RWPE2 (cell line): Measurements from ENCODE around the gene NSMCE1.

Experiments used
- ATAC-seq: fragments of 200-7000 bp; cut with Tn5 transposase; 3 replicates; pipeline ENCODE4 v1.9.1; 2021; ENCODE audit warnings: low read depth
- DNase-seq: peaks from one replicate; pipeline ENCODE4 v3.0.0-alpha.2; 2020; ENCODE audit warnings: low spot score
- H3K27ac ChIP-seq: fragments of 450-650 bp; 2 replicates; pipeline ENCODE4 v1.5.1; 2017; ENCODE audit warnings: mild to moderate bottlenecking; ENCODE audit not compliant: poor library complexity, severe bottlenecking
- H3K27me3 ChIP-seq: fragments of 250-450 bp; sonication (Bioruptor Pico); 2 replicates; pipeline ENCODE4 v1.5.1; 2021; ENCODE audit warnings: mild to moderate bottlenecking, moderate library complexity; ENCODE audit not compliant: insufficient read depth, poor library complexity, severe bottlenecking
- H3K36me3 ChIP-seq: fragments of 250-450 bp; sonication (Bioruptor Pico); 2 replicates; pipeline ENCODE4 v1.5.1; 2020; ENCODE audit warnings: low read depth, mild to moderate bottlenecking, moderate library complexity
- H3K4me1 ChIP-seq: fragments of 250-450 bp; sonication (Bioruptor Pico); 2 replicates; pipeline ENCODE4 v1.5.1; 2021; ENCODE audit warnings: mild to moderate bottlenecking, moderate library complexity; ENCODE audit not compliant: insufficient read depth, poor library complexity, severe bottlenecking
- H3K4me3 ChIP-seq: fragments of 250-450 bp; sonication (Bioruptor Pico); 2 replicates; pipeline ENCODE4 v1.5.1; 2021; ENCODE audit warnings: mild to moderate bottlenecking, moderate library complexity; ENCODE audit not compliant: severe bottlenecking
- H3K9me3 ChIP-seq: fragments of 250-450 bp; sonication (Bioruptor Pico); 2 replicates; pipeline ENCODE4 v1.5.1; 2021; ENCODE audit warnings: mild to moderate bottlenecking, moderate library complexity; ENCODE audit not compliant: severe bottlenecking
- CTCF ChIP-seq: fragments of 450-650 bp; IDR thresholded peaks from one replicate; pipeline ENCODE4 v1.5.1; 2017; ENCODE audit warnings: mild to moderate bottlenecking, moderate library complexity; ENCODE audit not compliant: poor library complexity, severe bottlenecking

The NSMCE1 gene

GRCh38 chr16:27315333-27316037, 46.9 kb upstream of the NSMCE1 start:
- no peaks in the 10 kb centered on the region for H3K9me3 ChIP-seq
- H3K36me3 ChIP-seq: peaks cover 29% of the 10 kb centered on the region
- peak overlapping the region; percentile 92 for H3K27ac ChIP-seq
- TF ChIP-seq CTCF: no peak
- peaks cover 46% of the 10 kb centered on the region for H3K4me1 ChIP-seq
- DNase-seq: peak; percentile 85
- peak; percentile 58 for ATAC-seq
- H3K27me3 ChIP-seq: no peaks in the 10 kb centered on the region
- H3K4me3 ChIP-seq: peak overlapping the region; percentile 95

- Histone ChIP-seq H3K9me3 (no peaks in the 10 kb centered on the region), H3K4me3 (peak overlapping the region; percentile 95), H3K4me1 (peaks cover 42% of the 10 kb centered on the region), H3K27me3 (no peaks in the 10 kb centered on the region), H3K36me3 (peaks cover 29% of the 10 kb centered on the region), H3K27ac (peak overlapping the region; percentile 92)
- no peak for TF ChIP-seq CTCF
- ATAC-seq (no peak), DNase-seq (no peak)
Measured at GRCh38 chr16:27314986-27315332, 46.4 kb upstream of the NSMCE1 start.

- peak overlapping the region; percentile 92 for H3K27ac ChIP-seq
- ATAC-seq (peak; percentile 10), DNase-seq (no peak)
- peaks cover 41% of the 10 kb centered on the region for H3K4me1 ChIP-seq
- peak overlapping the region; percentile 95 for H3K4me3 ChIP-seq
- no peaks in the 10 kb centered on the region for H3K9me3 ChIP-seq
- no peaks in the 10 kb centered on the region for H3K27me3 ChIP-seq
- TF ChIP-seq CTCF: no peak
- H3K36me3 ChIP-seq: peaks cover 26% of the 10 kb centered on the region
Measured at GRCh38 chr16:27314161-27314723, 45.7 kb upstream of the NSMCE1 start.

GRCh38 chr16:27313422-27314160, 45.0 kb upstream of the NSMCE1 start, which contains the start of gene IL4R:
Gene IL4R (plus strand): TSS chr16:27313974. CDS start chr16:27340204, 26,230 bp downstream.
- TF ChIP-seq CTCF: no peak
- ATAC-seq (peak; percentile 5; the same call in 2 of the 3 replicates), DNase-seq (no peak)
- H3K4me1 ChIP-seq: peaks cover 35% of the 10 kb centered on the region
- no peaks in the 10 kb centered on the region for H3K9me3 ChIP-seq
- peak within 1 kb of the TSS; percentile 95 for H3K4me3 ChIP-seq
- peaks cover 20% of the 10 kb centered on the region for H3K36me3 ChIP-seq
- peak within 1 kb of the TSS; percentile 92 for H3K27ac ChIP-seq
- H3K27me3 ChIP-seq: no peaks in the 10 kb centered on the region
